Trophoblast cell (in vitro differentiated cells and primary cell): ENCODE measurements around the gene TBCD.
"Not testable (repeated sequence)": the region's sequence is repeated elsewhere in the genome, so short reads cannot be mapped to it uniquely, and the experiment has no call there.

Source experiments
- DNase-seq, 2 donors: peaks; one replicate each; pipeline ENCODE4 v3.0.0-alpha.2; 2016
- H2AFZ ChIP-seq: 2 replicates; pipeline ENCODE4 v1.6.1; 2013; ENCODE audit warnings: low read length, moderate library complexity, mild to moderate bottlenecking; ENCODE audit not compliant: insufficient read depth, poor library complexity
- H2AK5ac ChIP-seq: 2 replicates; pipeline ENCODE4 v1.6.1; 2013; ENCODE audit warnings: mild to moderate bottlenecking, low read length
- H2BK120ac ChIP-seq: 2 replicates; pipeline ENCODE4 v1.6.1; 2013; ENCODE audit warnings: low read length, mild to moderate bottlenecking, moderate library complexity; ENCODE audit not compliant: insufficient read depth, poor library complexity
- H2BK12ac ChIP-seq: 2 replicates; pipeline ENCODE4 v1.6.1; 2013; ENCODE audit warnings: mild to moderate bottlenecking, low read length, moderate library complexity
- H2BK5ac ChIP-seq: 2 replicates; pipeline ENCODE4 v1.6.1; 2013; ENCODE audit warnings: low read length, low read depth, moderate library complexity, mild to moderate bottlenecking; ENCODE audit not compliant: poor library complexity
- H3K14ac ChIP-seq: 2 replicates; pipeline ENCODE4 v1.6.1; 2013; ENCODE audit warnings: mild to moderate bottlenecking, low read length
- H3K18ac ChIP-seq: 2 replicates; pipeline ENCODE4 v1.6.1; 2013; ENCODE audit warnings: mild to moderate bottlenecking, low read length
- H3K23ac ChIP-seq: 2 replicates; pipeline ENCODE4 v1.6.1; 2013; ENCODE audit warnings: low read length
- H3K27ac ChIP-seq: 2 replicates; pipeline ENCODE4 v1.5.1; 2013; ENCODE audit warnings: low read depth, mild to moderate bottlenecking, inconsistent platforms, low read length, moderate library complexity
- H3K27me3 ChIP-seq: 2 replicates; pipeline ENCODE4 v1.6.1; 2013; ENCODE audit warnings: inconsistent platforms, mild to moderate bottlenecking, low read length, moderate library complexity; ENCODE audit not compliant: insufficient read depth
- H3K36me3 ChIP-seq, 2 experiments: 1 replicate in 1 of 2; 2 replicates in 1 of 2; pipeline ENCODE4 v1.6.1; 2013; ENCODE audit warnings: low read length in 2 of 2, mild to moderate bottlenecking in 2 of 2, moderate library complexity in 1 of 2; ENCODE audit not compliant: insufficient read depth in 2 of 2, control insufficient read depth in 1 of 2
- H3K4ac ChIP-seq: 2 replicates; pipeline ENCODE4 v1.6.1; 2013; ENCODE audit warnings: low read depth, mild to moderate bottlenecking, low read length, moderate library complexity
- H3K4me1 ChIP-seq, 2 experiments: 1 replicate in 1 of 2; 2 replicates in 1 of 2; pipeline ENCODE4 v1.6.1; 2013; ENCODE audit warnings: low read length in 2 of 2, mild to moderate bottlenecking in 2 of 2, moderate library complexity in 1 of 2; ENCODE audit not compliant: insufficient read depth in 2 of 2, control insufficient read depth in 1 of 2
- H3K4me2 ChIP-seq: 2 replicates; pipeline ENCODE4 v1.6.1; 2013; ENCODE audit warnings: inconsistent platforms, mild to moderate bottlenecking, low read length, moderate library complexity
- H3K4me3 ChIP-seq: 2 replicates; pipeline ENCODE4 v1.5.1; 2013; ENCODE audit warnings: mild to moderate bottlenecking, low read depth, low read length, inconsistent platforms
- H3K79me1 ChIP-seq: one replicate; pipeline ENCODE4 v1.6.1; 2013; ENCODE audit warnings: low read length
- H3K79me2 ChIP-seq: 2 replicates; pipeline ENCODE4 v1.6.1; 2013; ENCODE audit warnings: low read length, mild to moderate bottlenecking; ENCODE audit not compliant: control insufficient read depth, insufficient read depth, poor library complexity
- H3K9ac ChIP-seq: 2 replicates; pipeline ENCODE4 v1.6.1; 2013; ENCODE audit warnings: mild to moderate bottlenecking, low read length
- H3K9me3 ChIP-seq: 2 replicates; pipeline ENCODE4 v1.6.1; 2013; ENCODE audit warnings: low read depth, mild to moderate bottlenecking, control low read depth, inconsistent platforms, low read length; ENCODE audit not compliant: insufficient read depth
- H4K12ac ChIP-seq: 2 replicates; pipeline ENCODE4 v1.6.1; 2013; ENCODE audit warnings: low read depth, mild to moderate bottlenecking, low read length, moderate library complexity
- H4K8ac ChIP-seq: 2 replicates; pipeline ENCODE4 v1.6.1; 2013; ENCODE audit warnings: low read depth, mild to moderate bottlenecking, low read length, moderate library complexity
- H4K91ac ChIP-seq: one replicate; pipeline ENCODE4 v1.6.1; 2013; ENCODE audit warnings: low read depth, mild to moderate bottlenecking, low read length, moderate library complexity
- WGBS: extraction: QIAGEN DNeasy Blood & Tissue Kit; methylation state at CpG from one replicate; pipeline ENCODE4 v1.1.7; 2013; ENCODE audit warnings: missing lambda C conversion rate; ENCODE audit not compliant: insufficient read length, insufficient coverage; ENCODE audit errors: extremely low coverage; 5-methylcytosine and 5-hydroxymethylcytosine counted together

The TBCD gene

GRCh38 chr17:82967268-82968032 is 215.6 kb downstream of the TBCD start:
- Histone ChIP-seq H3K79me2 (no peaks in the 10 kb centered on the region), H2AK5ac (no peak overlapping the region), H2BK12ac (no peak overlapping the region), H3K14ac (no peak overlapping the region), H3K4ac (no peak overlapping the region), H4K12ac (no peak overlapping the region), H3K4me3 (no peak overlapping the region), H2BK5ac (no peak overlapping the region), H3K4me2 (no peak overlapping the region), H3K9me3 (peaks cover 9% of the 10 kb centered on the region), H3K27me3 (no peaks in the 10 kb centered on the region), H3K79me1 (no peaks in the 10 kb centered on the region), H3K27ac (no peak overlapping the region), H2BK120ac (no peak overlapping the region), H3K18ac (no peak overlapping the region), H3K36me3 (no peaks in the 10 kb centered on the region), H3K23ac (no peak overlapping the region), H4K91ac (no peak overlapping the region), H2AFZ (no peak overlapping the region), H3K9ac (no peak overlapping the region), H4K8ac (no peak overlapping the region), H3K4me1 (peaks cover 0 to 2% of the 10 kb centered on the region in 2 experiments)
- no CpG with 5 or more reads among the region's 18 CpGs for WGBS
- DNase-seq, result no peak

GRCh38 chr17:82968033-82968841 is 216.4 kb downstream of the TBCD start:
- DNase-seq, H3K36me3 ChIP-seq, H3K79me1 ChIP-seq, H2AFZ ChIP-seq, H3K4me1 ChIP-seq, H2BK12ac ChIP-seq, H2BK120ac ChIP-seq, H3K4me3 ChIP-seq, H4K8ac ChIP-seq, H3K4ac ChIP-seq, H3K23ac ChIP-seq, H4K12ac ChIP-seq, H3K18ac ChIP-seq, H4K91ac ChIP-seq, H3K27ac ChIP-seq, H3K14ac ChIP-seq, H3K27me3 ChIP-seq, H2AK5ac ChIP-seq, H3K4me2 ChIP-seq, H3K79me2 ChIP-seq, H3K9ac ChIP-seq, H2BK5ac ChIP-seq: not testable (repeated sequence)
- H3K9me3 ChIP-seq, result peaks cover 12% of the 10 kb centered on the region
- WGBS, result no CpG with 5 or more reads among the region's 33 CpGs

GRCh38 chr17:82970067-82970466 is 218.2 kb downstream of the TBCD start:
- H3K79me1 ChIP-seq, result no peaks in the 10 kb centered on the region
- no peak overlapping the region for H4K8ac ChIP-seq
- no peaks in the 10 kb centered on the region for H3K79me2 ChIP-seq
- no peaks in the 10 kb centered on the region for H3K36me3 ChIP-seq
- H4K91ac ChIP-seq, result no peak overlapping the region
- H2BK120ac ChIP-seq, result no peak overlapping the region
- no peak overlapping the region for H4K12ac ChIP-seq
- H3K18ac ChIP-seq, result no peak overlapping the region
- H3K4me3 ChIP-seq, result no peak overlapping the region
- no peak overlapping the region for H3K9ac ChIP-seq
- H3K27me3 ChIP-seq, result no peaks in the 10 kb centered on the region
- H3K4ac ChIP-seq, result no peak overlapping the region
- peaks cover 17% of the 10 kb centered on the region for H3K9me3 ChIP-seq
- H3K27ac ChIP-seq, result no peak overlapping the region
- H2BK12ac ChIP-seq, result no peak overlapping the region
- H3K4me2 ChIP-seq, result no peak overlapping the region
- H3K14ac ChIP-seq, result no peak overlapping the region
- H3K4me1 ChIP-seq, result no peaks in the 10 kb centered on the region
- no peak overlapping the region for H2BK5ac ChIP-seq
- H2AFZ ChIP-seq, result no peak overlapping the region
- no peak for DNase-seq
- no CpG with 5 or more reads among the region's 12 CpGs for WGBS
- no peak overlapping the region for H2AK5ac ChIP-seq
- H3K23ac ChIP-seq, result no peak overlapping the region

DNA sequence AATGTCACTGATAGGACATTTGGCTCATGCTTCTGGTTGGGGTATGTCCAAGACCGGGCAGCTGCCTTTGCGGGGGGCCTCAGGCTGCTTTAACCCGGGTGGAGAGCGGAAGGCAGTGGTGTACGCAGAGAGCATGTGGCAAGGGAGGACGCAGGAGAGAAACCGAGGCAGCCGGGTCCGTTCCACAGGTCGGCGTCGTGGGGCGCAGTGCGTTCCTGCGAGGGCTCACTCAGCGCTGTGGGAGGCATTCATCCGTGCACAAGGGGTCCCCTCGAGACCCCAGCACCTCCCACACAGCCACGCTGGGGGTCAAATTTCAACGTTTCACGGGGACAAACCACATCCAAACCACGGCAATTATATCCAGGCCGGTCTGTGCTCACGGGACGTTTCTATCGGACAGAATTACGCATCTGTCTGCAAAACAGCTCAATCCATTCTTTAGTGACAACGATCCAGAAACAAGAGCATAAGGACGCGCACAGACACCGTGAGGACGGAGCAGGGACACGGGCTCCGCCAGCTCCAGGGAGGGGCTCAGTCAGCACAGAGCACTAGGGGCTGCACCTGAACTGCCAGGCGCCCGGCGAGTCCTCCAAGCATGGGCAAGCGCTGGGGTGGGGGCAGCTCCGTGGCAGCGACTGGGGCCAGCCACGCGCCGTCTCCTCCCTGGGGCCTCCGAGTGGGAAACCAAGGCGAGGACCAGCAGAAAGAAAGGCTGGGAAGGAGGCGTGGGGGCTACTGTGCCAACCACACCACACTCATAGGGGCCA is 219.1 kb downstream of the TBCD start:
- no peak overlapping the region for H3K4ac ChIP-seq
- no CpG with 5 or more reads among the region's 46 CpGs for WGBS
- no peaks in the 10 kb centered on the region for H3K36me3 ChIP-seq
- H3K9me3 ChIP-seq, result peaks cover 17% of the 10 kb centered on the region
- H3K23ac ChIP-seq, result no peak overlapping the region
- H3K27me3 ChIP-seq, result no peaks in the 10 kb centered on the region
- H2AK5ac ChIP-seq, result no peak overlapping the region
- no peak overlapping the region for H2BK12ac ChIP-seq
- H3K4me3 ChIP-seq, result no peak overlapping the region
- H3K9ac ChIP-seq, result no peak overlapping the region
- H3K4me1 ChIP-seq, result no peaks in the 10 kb centered on the region
- H4K91ac ChIP-seq, result no peak overlapping the region
- no peak overlapping the region for H2BK120ac ChIP-seq
- no peak overlapping the region for H2BK5ac ChIP-seq
- no peak overlapping the region for H3K14ac ChIP-seq
- no peak overlapping the region for H3K27ac ChIP-seq
- no peaks in the 10 kb centered on the region for H3K79me1 ChIP-seq
- DNase-seq, result no peak
- no peak overlapping the region for H4K12ac ChIP-seq
- no peak overlapping the region for H4K8ac ChIP-seq
- no peak overlapping the region for H2AFZ ChIP-seq
- no peaks in the 10 kb centered on the region for H3K79me2 ChIP-seq
- H3K4me2 ChIP-seq, result no peak overlapping the region
- no peak overlapping the region for H3K18ac ChIP-seq
